ENCODE data around the gene OR10J5.
"Not testable (repeated sequence)": the region's sequence is repeated elsewhere in the genome, so short reads cannot be mapped to it uniquely, and the experiment has no call there.

OR10J5 gene

GRCh38 chr1:159524792-159525191 lies 11.0 kb downstream of the OR10J5 start:
- not testable (repeated sequence) for H3K9me3 ChIP-seq (ENCODE audit: control insufficient read depth, low read length); H3K4me1 ChIP-seq (ENCODE audit: control insufficient read depth, insufficient read depth, low read length); H3K4me3 ChIP-seq (ENCODE audit: low read length); H3K9ac ChIP-seq (ENCODE audit: low read length); H3K36me3 ChIP-seq (ENCODE audit: control insufficient read depth, insufficient read depth, low read length); H3K27me3 ChIP-seq (ENCODE audit: control insufficient read depth, insufficient read depth, low read length)

GRCh38 chr1:159510229-159510541 lies 25.6 kb downstream of the OR10J5 start:
- H3K27me3 ChIP-seq (ENCODE audit: control insufficient read depth, insufficient read depth, low read length), result no peaks in the 10 kb centered on the region
- H3K36me3 ChIP-seq (ENCODE audit: control insufficient read depth, insufficient read depth, low read length), result no peaks in the 10 kb centered on the region
- H3K9me3 ChIP-seq (ENCODE audit: control insufficient read depth, low read length), result no peaks in the 10 kb centered on the region
- H3K4me1 ChIP-seq (ENCODE audit: control insufficient read depth, insufficient read depth, low read length), result no peaks in the 10 kb centered on the region
- H3K4me3 ChIP-seq (ENCODE audit: low read length), result no peak overlapping the region
- no peak overlapping the region for H3K9ac ChIP-seq (ENCODE audit: low read length)

GRCh38 chr1:159509440-159510228 lies 26.2 kb downstream of the OR10J5 start:
- Histone ChIP-seq H3K36me3 (ENCODE audit: control insufficient read depth, insufficient read depth, low read length) (no peaks in the 10 kb centered on the region), H3K27me3 (ENCODE audit: control insufficient read depth, insufficient read depth, low read length) (no peaks in the 10 kb centered on the region), H3K4me3 (ENCODE audit: low read length) (no peak overlapping the region), H3K9me3 (ENCODE audit: control insufficient read depth, low read length) (no peaks in the 10 kb centered on the region), H3K4me1 (ENCODE audit: control insufficient read depth, insufficient read depth, low read length) (no peaks in the 10 kb centered on the region), H3K9ac (ENCODE audit: low read length) (no peak overlapping the region)

- H3K4me1 ChIP-seq (ENCODE audit: control insufficient read depth, insufficient read depth, low read length), result no peaks in the 10 kb centered on the region
- H3K4me3 ChIP-seq (ENCODE audit: low read length), result no peak overlapping the region
- no peak overlapping the region for H3K9ac ChIP-seq (ENCODE audit: low read length)
- H3K36me3 ChIP-seq (ENCODE audit: control insufficient read depth, insufficient read depth, low read length), result no peaks in the 10 kb centered on the region
- H3K9me3 ChIP-seq (ENCODE audit: control insufficient read depth, low read length), result no peaks in the 10 kb centered on the region
- H3K27me3 ChIP-seq (ENCODE audit: control insufficient read depth, insufficient read depth, low read length), result no peaks in the 10 kb centered on the region
Measured at GRCh38 chr1:159508951-159509350, 26.9 kb downstream of the OR10J5 start.

- no peaks in the 10 kb centered on the region for H3K36me3 ChIP-seq (ENCODE audit: control insufficient read depth, insufficient read depth, low read length)
- no peaks in the 10 kb centered on the region for H3K27me3 ChIP-seq (ENCODE audit: control insufficient read depth, insufficient read depth, low read length)
- no peaks in the 10 kb centered on the region for H3K4me1 ChIP-seq (ENCODE audit: control insufficient read depth, insufficient read depth, low read length)
- H3K4me3 ChIP-seq (ENCODE audit: low read length), result no peak overlapping the region
- no peak overlapping the region for H3K9ac ChIP-seq (ENCODE audit: low read length)
- no peaks in the 10 kb centered on the region for H3K9me3 ChIP-seq (ENCODE audit: control insufficient read depth, low read length)
Measured at GRCh38 chr1:159505676-159506075, 30.1 kb downstream of the OR10J5 start.

- H3K9me3 ChIP-seq (ENCODE audit: control insufficient read depth, low read length), result no peaks in the 10 kb centered on the region
- H3K4me3 ChIP-seq (ENCODE audit: low read length), result no peak overlapping the region
- no peaks in the 10 kb centered on the region for H3K27me3 ChIP-seq (ENCODE audit: control insufficient read depth, insufficient read depth, low read length)
- no peaks in the 10 kb centered on the region for H3K4me1 ChIP-seq (ENCODE audit: control insufficient read depth, insufficient read depth, low read length)
- H3K9ac ChIP-seq (ENCODE audit: low read length), result no peak overlapping the region
- H3K36me3 ChIP-seq (ENCODE audit: control insufficient read depth, insufficient read depth, low read length), result no peaks in the 10 kb centered on the region
Measured at GRCh38 chr1:159501082-159501481, 34.7 kb downstream of the OR10J5 start.

GRCh38 chr1:159494513-159495210 lies 41.1 kb downstream of the OR10J5 start:
- not testable (repeated sequence) for H3K4me3 ChIP-seq (ENCODE audit: low read length); H3K9ac ChIP-seq (ENCODE audit: low read length); H3K27me3 ChIP-seq (ENCODE audit: control insufficient read depth, insufficient read depth, low read length); H3K36me3 ChIP-seq (ENCODE audit: control insufficient read depth, insufficient read depth, low read length); H3K9me3 ChIP-seq (ENCODE audit: control insufficient read depth, low read length); H3K4me1 ChIP-seq (ENCODE audit: control insufficient read depth, insufficient read depth, low read length)

GRCh38 chr1:159493354-159493753 lies 42.5 kb downstream of the OR10J5 start:
- Histone ChIP-seq H3K27me3 (ENCODE audit: control insufficient read depth, insufficient read depth, low read length) (no peaks in the 10 kb centered on the region), H3K9me3 (ENCODE audit: control insufficient read depth, low read length) (no peaks in the 10 kb centered on the region), H3K4me3 (ENCODE audit: low read length) (no peak overlapping the region), H3K36me3 (ENCODE audit: control insufficient read depth, insufficient read depth, low read length) (no peaks in the 10 kb centered on the region), H3K4me1 (ENCODE audit: control insufficient read depth, insufficient read depth, low read length) (no peaks in the 10 kb centered on the region), H3K9ac (ENCODE audit: low read length) (no peak overlapping the region)

GRCh38 chr1:159492575-159493323 lies 43.1 kb downstream of the OR10J5 start:
- Histone ChIP-seq H3K36me3 (ENCODE audit: control insufficient read depth, insufficient read depth, low read length) (no peaks in the 10 kb centered on the region), H3K27me3 (ENCODE audit: control insufficient read depth, insufficient read depth, low read length) (no peaks in the 10 kb centered on the region), H3K9ac (ENCODE audit: low read length) (no peak overlapping the region), H3K4me1 (ENCODE audit: control insufficient read depth, insufficient read depth, low read length) (no peaks in the 10 kb centered on the region), H3K4me3 (ENCODE audit: low read length) (no peak overlapping the region), H3K9me3 (ENCODE audit: control insufficient read depth, low read length) (no peaks in the 10 kb centered on the region)

Measured in mucosa of stomach (tissue), 1 donor.